HEK293 (cell line): Measurements from ENCODE around the gene TMEM86A.

ENCODE experiments used
- CTCF ChIA-PET: fragments of 350-600 bp; formaldehyde crosslinking; extraction: SDS; loops from one replicate; lab custom pipeline; 2021; ENCODE audit warnings: antibody characterized with exemption; lab: Yijun Ruan, JAX
- POLR2A ChIA-PET: fragments of 300-600 bp; formaldehyde crosslinking; extraction: SDS; loops from one replicate; lab custom pipeline; 2020; ENCODE audit warnings: antibody characterized with exemption, inconsistent platforms; lab: Yijun Ruan, JAX
- H3K27ac ChIP-seq: fragments of 200-500 bp; sonication (Bioruptor generic); 2 replicates; pipeline ENCODE4 v1.5.1; 2014; ENCODE audit warnings: low read depth, low read length, control low read depth, inconsistent platforms; ENCODE audit errors: extremely low read depth
- H3K36me3 ChIP-seq, 2 experiments: fragments of 200-500 bp in 1 of 2; sonication (Bioruptor generic) in 1 of 2; 1 replicate in 1 of 2; 2 replicates in 1 of 2; pipeline ENCODE4 v1.5.1; 2014 to 2017; ENCODE audit warnings: inconsistent platforms in 2 of 2, low read length in 2 of 2; ENCODE audit not compliant: control insufficient read depth in 2 of 2, insufficient read depth in 1 of 2
- H3K4me1 ChIP-seq: fragments of 200-500 bp; sonication (Bioruptor generic); 2 replicates; pipeline ENCODE4 v1.5.1; 2014; ENCODE audit warnings: mild to moderate bottlenecking, low read length, inconsistent platforms; ENCODE audit not compliant: control insufficient read depth, insufficient read depth
- H3K4me3 ChIP-seq: 2 replicates; pipeline ENCODE4 v1.5.1; 2011; ENCODE audit warnings: low read depth, mild to moderate bottlenecking, control low read depth, low read length, moderate library complexity
- H3K9me3 ChIP-seq: fragments of 200-500 bp; sonication (Bioruptor generic); 2 replicates; pipeline ENCODE4 v1.5.1; 2014; ENCODE audit warnings: low read depth, low read length, inconsistent platforms; ENCODE audit not compliant: control insufficient read depth, insufficient read depth
- BCL6B ChIP-seq: fragments of 450-650 bp; formaldehyde crosslinking; IDR thresholded peaks from 2 replicates; pipeline ENCODE4 v1.5.1; 2017; ENCODE audit warnings: missing biosample characterization, missing genetic modification characterization
- GFI1B ChIP-seq: fragments of 450-650 bp; formaldehyde crosslinking; IDR thresholded peaks from 2 replicates; pipeline ENCODE4 v1.5.1; 2016; ENCODE audit warnings: missing biosample characterization, missing genetic modification characterization
- KLF8 ChIP-seq: fragments of 450-650 bp; formaldehyde crosslinking; IDR thresholded peaks from 2 replicates; pipeline ENCODE4 v1.5.1; 2016; ENCODE audit warnings: missing biosample characterization, missing genetic modification characterization
- PRDM1 ChIP-seq: fragments of 450-650 bp; formaldehyde crosslinking; IDR thresholded peaks from 2 replicates; pipeline ENCODE4; 2016; ENCODE audit warnings: missing biosample characterization, missing genetic modification characterization
- PRDM6 ChIP-seq: fragments of 450-650 bp; formaldehyde crosslinking; IDR thresholded peaks from 2 replicates; pipeline ENCODE4 v1.5.1; 2017; ENCODE audit warnings: missing biosample characterization, missing genetic modification characterization
- REST ChIP-seq: fragments of 450-650 bp; formaldehyde crosslinking; IDR thresholded peaks from 2 replicates; pipeline ENCODE4 v1.5.1; 2016; ENCODE audit warnings: missing biosample characterization, missing genetic modification characterization
- SALL2 ChIP-seq: fragments of 450-650 bp; formaldehyde crosslinking; IDR thresholded peaks from 2 replicates; pipeline ENCODE4 v1.5.0; 2017; ENCODE audit warnings: missing biosample characterization, mild to moderate bottlenecking, missing genetic modification characterization, borderline replicate concordance
- ZBTB17 ChIP-seq: fragments of 450-650 bp; formaldehyde crosslinking; IDR thresholded peaks from 2 replicates; pipeline ENCODE4 v1.5.1; 2016; ENCODE audit warnings: missing biosample characterization, missing genetic modification characterization
- ZBTB8A ChIP-seq: fragments of 450-650 bp; formaldehyde crosslinking; IDR thresholded peaks from 2 replicates; pipeline ENCODE4 v1.5.1; 2016; ENCODE audit warnings: missing biosample characterization, missing genetic modification characterization
- ZNF140 ChIP-seq: fragments of 450-650 bp; formaldehyde crosslinking; IDR thresholded peaks from 2 replicates; pipeline ENCODE4 v1.5.1; 2016; ENCODE audit warnings: missing biosample characterization, missing genetic modification characterization
- ZNF148 ChIP-seq: fragments of 450-650 bp; formaldehyde crosslinking; IDR thresholded peaks from 2 replicates; pipeline ENCODE4 v1.5.0; 2017; ENCODE audit warnings: missing biosample characterization, missing genetic modification characterization, borderline replicate concordance
- ZNF18 ChIP-seq: fragments of 450-650 bp; formaldehyde crosslinking; IDR thresholded peaks from 2 replicates; pipeline ENCODE4 v1.5.1; 2016; ENCODE audit warnings: missing biosample characterization, missing genetic modification characterization
- ZNF202 ChIP-seq: fragments of 450-650 bp; formaldehyde crosslinking; IDR thresholded peaks from 2 replicates; pipeline ENCODE4 v1.5.1; 2016; ENCODE audit warnings: missing biosample characterization, missing genetic modification characterization, borderline replicate concordance
- ZNF280D ChIP-seq: fragments of 450-650 bp; formaldehyde crosslinking; IDR thresholded peaks from 2 replicates; pipeline ENCODE4 v1.5.1; 2016; ENCODE audit warnings: missing biosample characterization, missing genetic modification characterization
- ZNF354C ChIP-seq: fragments of 450-650 bp; formaldehyde crosslinking; IDR thresholded peaks from 2 replicates; pipeline ENCODE4 v1.5.1; 2016; ENCODE audit warnings: missing biosample characterization, missing genetic modification characterization, low read depth, borderline replicate concordance
- ZNF391 ChIP-seq: fragments of 450-650 bp; formaldehyde crosslinking; IDR thresholded peaks from 2 replicates; pipeline ENCODE4 v1.5.1; 2016; ENCODE audit warnings: low read depth, missing biosample characterization, missing genetic modification characterization, borderline replicate concordance
- ZNF624 ChIP-seq: fragments of 450-650 bp; formaldehyde crosslinking; IDR thresholded peaks from 2 replicates; pipeline ENCODE4 v1.5.1; 2017; ENCODE audit warnings: missing biosample characterization, missing genetic modification characterization
- ZNF837 ChIP-seq: fragments of 450-650 bp; formaldehyde crosslinking; IDR thresholded peaks from 2 replicates; pipeline ENCODE4 v1.5.1; 2016; ENCODE audit warnings: missing biosample characterization, missing genetic modification characterization
- ZSCAN18 ChIP-seq: fragments of 450-650 bp; formaldehyde crosslinking; IDR thresholded peaks from 2 replicates; pipeline ENCODE4 v1.5.1; 2016; ENCODE audit warnings: missing biosample characterization, missing genetic modification characterization

The TMEM86A gene

GRCh38 chr11:18669219-18669596 is 29.4 kb upstream of the TMEM86A start (continued):
- no peak for TF ChIP-seq ZNF148 (tag by site-specific recombination)
- no peak for TF ChIP-seq REST (tag by site-specific recombination)
- no peak for TF ChIP-seq GFI1B (tag by site-specific recombination)
- no peak for TF ChIP-seq ZBTB17 (tag by site-specific recombination)
- TF ChIP-seq ZSCAN18 (tag by site-specific recombination), result no peak
- no peak for TF ChIP-seq ZNF280D (tag by site-specific recombination)
- TF ChIP-seq ZNF202, result no peak
- no peak for TF ChIP-seq ZNF837 (tag by site-specific recombination)
- no peak for TF ChIP-seq ZNF391

- Histone ChIP-seq H3K9me3 (no peaks in the 10 kb centered on the region), H3K4me3 (no peak overlapping the region), H3K36me3 (no peaks in the 10 kb centered on the region), H3K27ac (no peak overlapping the region), H3K4me1 (no peaks in the 10 kb centered on the region)
- ChIA-PET CTCF (interaction anchor here (0.6 to 1.2 kb wide), 4 partner anchors 18 to 154 kb away, joined by 3 to 5 read pairs (median 4); no protein-coding TSS in a partner anchor), POLR2A (no interaction called here)
- TF ChIP-seq ZNF140 (tag by site-specific recombination) (no peak), ZNF18 (tag by site-specific recombination) (no peak), KLF8 (tag by site-specific recombination) (no peak), ZNF354C (tag by site-specific recombination) (no peak), BCL6B (no peak), PRDM6 (no peak), SALL2 (tag by site-specific recombination) (no peak), ZBTB8A (tag by site-specific recombination) (no peak), PRDM1 (tag by site-specific recombination) (no peak), ZNF624 (tag by site-specific recombination) (no peak)
These were observed 28.9 kb upstream of the TMEM86A start for GRCh38 chr11:18669711-18670110.
